DOHH2 (cell line): Measurements from ENCODE around the gene SH3GLB1.

ENCODE experiments used
- EZH2phosphoT487 ChIP-seq: fragments of 200-600 bp; sonication (generic); IDR thresholded peaks from 2 replicates; pipeline ENCODE4 v1.6.1; 2017; ENCODE audit warnings: borderline replicate concordance, mild to moderate bottlenecking, antibody characterized with exemption, low read length, moderate library complexity, mixed read lengths
- TF ChIP-seq, protein P1 (sequence below): fragments of 200-600 bp; sonication (generic); IDR thresholded peaks from one replicate; pipeline ENCODE4 v1.5.1; 2014; ENCODE audit warnings: antibody characterized with exemption, mild to moderate bottlenecking, low read depth, low read length; ENCODE audit not compliant: poor library complexity, severe bottlenecking

DNA sequence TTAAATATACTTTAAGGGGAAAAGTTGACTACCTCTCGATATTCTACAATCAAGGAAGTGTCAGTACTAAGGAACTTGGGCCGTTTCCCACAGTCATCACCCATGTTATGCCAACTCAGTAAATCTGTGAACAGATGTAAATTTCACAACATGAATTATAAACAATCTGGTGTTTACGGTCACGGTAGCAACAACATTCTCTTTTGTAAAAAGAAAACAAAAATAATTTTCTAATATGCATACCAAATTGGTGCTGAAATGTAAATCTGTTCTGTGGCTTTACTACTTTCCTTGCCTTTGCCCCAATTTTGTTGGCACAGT is 1.2 kb downstream of the SH3GLB1 start:
- TF ChIP-seq, protein P1, sequence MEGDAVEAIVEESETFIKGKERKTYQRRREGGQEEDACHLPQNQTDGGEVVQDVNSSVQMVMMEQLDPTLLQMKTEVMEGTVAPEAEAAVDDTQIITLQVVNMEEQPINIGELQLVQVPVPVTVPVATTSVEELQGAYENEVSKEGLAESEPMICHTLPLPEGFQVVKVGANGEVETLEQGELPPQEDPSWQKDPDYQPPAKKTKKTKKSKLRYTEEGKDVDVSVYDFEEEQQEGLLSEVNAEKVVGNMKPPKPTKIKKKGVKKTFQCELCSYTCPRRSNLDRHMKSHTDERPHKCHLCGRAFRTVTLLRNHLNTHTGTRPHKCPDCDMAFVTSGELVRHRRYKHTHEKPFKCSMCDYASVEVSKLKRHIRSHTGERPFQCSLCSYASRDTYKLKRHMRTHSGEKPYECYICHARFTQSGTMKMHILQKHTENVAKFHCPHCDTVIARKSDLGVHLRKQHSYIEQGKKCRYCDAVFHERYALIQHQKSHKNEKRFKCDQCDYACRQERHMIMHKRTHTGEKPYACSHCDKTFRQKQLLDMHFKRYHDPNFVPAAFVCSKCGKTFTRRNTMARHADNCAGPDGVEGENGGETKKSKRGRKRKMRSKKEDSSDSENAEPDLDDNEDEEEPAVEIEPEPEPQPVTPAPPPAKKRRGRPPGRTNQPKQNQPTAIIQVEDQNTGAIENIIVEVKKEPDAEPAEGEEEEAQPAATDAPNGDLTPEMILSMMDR = no peak
- TF ChIP-seq EZH2phosphoT487 = no peak
